Endothelial cell of umbilical vein (primary cell): ENCODE data around the gene B3GNT7. TPM values are rescaled to one million over a fixed set of nuclear protein-coding genes. Genes with fewer than 3 reads are reported as not detected.

Experiments
- BruUV-seq: library from RNA; stranded (reverse); fragments of 400-500 nt; replicated peaks from 2 replicates; lab custom pipeline; 2021; lab: Mats Ljungman, UMichigan
- CTCF ChIA-PET: fragments of 300-600, 350-600 bp; sonication (Branson Sonifier 250); formaldehyde crosslinking; loops from one replicate; lab custom pipeline; 2021; ENCODE audit warnings: antibody characterized with exemption, inconsistent platforms; lab: Charles Lee
- POLR2A ChIA-PET: fragments of 300-600, 350-600 bp; sonication (Branson Sonifier 250); formaldehyde crosslinking; loops from one replicate; lab custom pipeline; 2021; ENCODE audit warnings: antibody characterized with exemption, inconsistent platforms; lab: Charles Lee
- DNase-seq: peaks from one replicate; pipeline ENCODE4 v3.0.0-alpha.2; 2011; ENCODE audit warnings: low read depth, low spot score
- FAIRE-seq: peaks from 2 replicates; lab custom pipeline; 2011; peaks lifted over from hg19 to GRCh38; lab: Jason Lieb, UNC
- H2AFZ ChIP-seq: 2 replicates; pipeline ENCODE4 v1.6.0; 2012; ENCODE audit warnings: low read depth, low read length, control low read depth, inconsistent platforms
- H3K27ac ChIP-seq: 2 replicates; pipeline ENCODE4 v1.5.1; 2011; ENCODE audit warnings: low read depth, mild to moderate bottlenecking, control low read depth, low read length, moderate library complexity; ENCODE audit not compliant: insufficient read depth
- H3K27me3 ChIP-seq, 2 experiments: 2 replicates each; pipeline versions ENCODE4 v1.6.0 to v1.6.1; 2011; ENCODE audit warnings: low read length in 2 of 2, mixed read lengths in 1 of 2; ENCODE audit not compliant: control insufficient read depth in 2 of 2, insufficient read depth in 2 of 2
- H3K36me3 ChIP-seq, 2 experiments: 2 replicates in 1 of 2; 3 replicates in 1 of 2; pipeline ENCODE4 v1.5.1; 2011; ENCODE audit warnings: low read length in 2 of 2, mild to moderate bottlenecking in 1 of 2, moderate library complexity in 1 of 2; ENCODE audit not compliant: control insufficient read depth in 2 of 2, insufficient read depth in 2 of 2; ENCODE audit errors: extremely low read depth in 1 of 2
- H3K4me1 ChIP-seq: 3 replicates; pipeline ENCODE4 v1.5.1; 2011; ENCODE audit warnings: mild to moderate bottlenecking, low read length; ENCODE audit not compliant: control insufficient read depth, insufficient read depth; ENCODE audit errors: extremely low read depth
- H3K4me2 ChIP-seq: 2 replicates; pipeline ENCODE4 v1.6.1; 2011; ENCODE audit warnings: low read length, control low read depth, mixed read lengths; ENCODE audit not compliant: insufficient read depth
- H3K4me3 ChIP-seq, 3 experiments: fragments of 200-600 bp in 1 of 3; sonication (generic), shearing (Covaris generic) in 1 of 3; replicated peaks in 1 of 3; 2 replicates each; pipeline ENCODE4 v1.5.1; 2011 to 2016; ENCODE audit warnings: control low read depth in 3 of 3, low read length in 3 of 3, mild to moderate bottlenecking in 2 of 3, inconsistent platforms in 1 of 3, low read depth in 1 of 3, moderate library complexity in 1 of 3; ENCODE audit not compliant: insufficient read depth in 1 of 3
- H3K79me2 ChIP-seq: 2 replicates; pipeline ENCODE4 v1.6.0; 2012; ENCODE audit warnings: low read length, inconsistent platforms; ENCODE audit not compliant: control insufficient read depth, insufficient read depth
- H3K9ac ChIP-seq: replicated peaks from 2 replicates; pipeline ENCODE3; 2011; ENCODE audit warnings: low read length, control low read depth; ENCODE audit not compliant: insufficient read depth; ENCODE audit errors: extremely low read depth
- H3K9me1 ChIP-seq: replicated peaks from 3 replicates; pipeline ENCODE4 v1.6.0; 2011; ENCODE audit warnings: mild to moderate bottlenecking, low read length; ENCODE audit not compliant: control insufficient read depth, insufficient read depth; ENCODE audit errors: extremely low read depth
- H3K9me3 ChIP-seq: replicated peaks from 2 replicates; pipeline ENCODE4 v1.5.1; 2012; ENCODE audit warnings: low read length, inconsistent platforms; ENCODE audit not compliant: control insufficient read depth, insufficient read depth
- H4K20me1 ChIP-seq: replicated peaks from 2 replicates; pipeline ENCODE3; 2011; ENCODE audit warnings: mild to moderate bottlenecking, low read length; ENCODE audit not compliant: control insufficient read depth, insufficient read depth; ENCODE audit errors: extremely low read depth
- CTCF ChIP-seq, 2 donors: IDR thresholded peaks; 1 replicate in 1 of 2; 2 replicates in 1 of 2; pipeline ENCODE4 v1.5.1; 2011; ENCODE audit warnings: low read length in 2 of 2, mild to moderate bottlenecking in 2 of 2, moderate library complexity in 2 of 2, control low read depth in 1 of 2, inconsistent platforms in 1 of 2, low read depth in 1 of 2; ENCODE audit not compliant: insufficient read depth in 1 of 2; ENCODE audit errors: extremely low read depth in 1 of 2
- EZH2 ChIP-seq: IDR thresholded peaks from 2 replicates; pipeline ENCODE4 v1.6.1; 2012; ENCODE audit warnings: borderline replicate concordance, low read depth, mild to moderate bottlenecking, moderate library complexity, low read length, inconsistent platforms; ENCODE audit not compliant: severe bottlenecking
- FOS ChIP-seq: IDR thresholded peaks from 2 replicates; pipeline ENCODE4 v1.6.1; 2011; ENCODE audit warnings: mild to moderate bottlenecking, low read length, moderate library complexity, borderline replicate concordance; ENCODE audit not compliant: insufficient read depth
- GATA2 ChIP-seq: IDR thresholded peaks from 2 replicates; pipeline ENCODE4 v1.7.0; 2011; ENCODE audit warnings: low read depth, mild to moderate bottlenecking, moderate library complexity, mixed read lengths, low read length; ENCODE audit not compliant: insufficient read length, insufficient read depth
- JUN ChIP-seq: IDR thresholded peaks from 2 replicates; pipeline ENCODE4 v1.6.1; 2011; ENCODE audit warnings: borderline replicate concordance, low read depth; ENCODE audit not compliant: insufficient read length, insufficient read depth
- MAX ChIP-seq: IDR thresholded peaks from 2 replicates; pipeline ENCODE4 v1.6.1; 2011; ENCODE audit not compliant: insufficient read depth, insufficient read length
- MYC ChIP-seq: IDR thresholded peaks from one replicate; pipeline ENCODE4 v1.6.1; 2011; ENCODE audit warnings: mild to moderate bottlenecking, low read depth, low read length
- POLR2A ChIP-seq: IDR thresholded peaks from 2 replicates; pipeline ENCODE4 v1.6.1; 2012; ENCODE audit warnings: low read depth, mild to moderate bottlenecking, control low read depth, low read length
- POLR2AphosphoS5 ChIP-seq: IDR thresholded peaks from 2 replicates; pipeline ENCODE4 v1.6.1; 2012; ENCODE audit warnings: low read depth, mild to moderate bottlenecking, control low read depth, low read length, moderate library complexity; ENCODE audit not compliant: insufficient read depth
- dilution Hi-C: fragments of 300-500 bp; cut with MboI; formaldehyde crosslinking; loops from one replicate; pipeline ENCODE4 v1.15.0; 2019; ENCODE audit warnings: low sequenced_read_pairs; ENCODE audit not compliant: extremely low pct_ligation_motif_present
- intact Hi-C: fragments of 100-400 bp; cut with micrococcal nuclease; formaldehyde crosslinking; loops from one replicate; pipeline ENCODE4 v1.10.0; 2022
- polyA plus RNA-seq, 4 experiments: library from polyadenylated mRNA; depleted of rRNA in 3 of 4; stranded (reverse) in 3 of 4; unstranded in 1 of 4; fragments of >200 nt; gene quantifications; 2 replicates each; pipeline versions ENCODE4 v1.2.1 to v1.2.3, GENCODE V29; 2011 to 2012; ENCODE audit warnings: missing spikeins in 1 of 4
- total RNA-seq: library from RNA; stranded (reverse); gene quantifications from 2 replicates; pipeline ENCODE4 v1.2.3, GENCODE V29; 2021

B3GNT7 gene
- total and polyA plus RNA-seq, 2 donors (not counting 3 experiments of a cell fraction or from before 2014, with no cell fraction given), result 0.39 to 1.2 TPM

GRCh38 chr2:231429152-231429551 is 33.6 kb downstream of the B3GNT7 start:
- intact Hi-C loops (no loop called here), dilution Hi-C loops (no loop called here)
- BruUV-seq, result no TSS peak
- Histone ChIP-seq H2AFZ (no peak overlapping the region), H3K9ac (no peak overlapping the region), H3K36me3 (no peaks in the 10 kb centered on the region), H4K20me1 (no peaks in the 10 kb centered on the region), H3K9me1 (no peaks in the 10 kb centered on the region), H3K79me2 (no peaks in the 10 kb centered on the region), H3K27me3 (peaks cover 2 to 3% of the 10 kb centered on the region in 2 experiments), H3K4me1 (no peaks in the 10 kb centered on the region), H3K4me3 (no peak overlapping the region), H3K27ac (no peak overlapping the region), H3K4me2 (no peak overlapping the region), H3K9me3 (no peaks in the 10 kb centered on the region)
- CTCF ChIA-PET, result interaction anchor here (0.6 to 2.1 kb wide), 3 partner anchors 23 to 172 kb away, joined by 4 to 8 read pairs (median 5); no protein-coding TSS in a partner anchor
- TF ChIP-seq GATA2 (no peak), CTCF (IDR thresholded peaks at IDR 0.05; ENCODE audit: extremely low read depth in 1 of 2, insufficient read depth in 1 of 2, low read depth in 1 of 2, low read length in 2 of 2) (no peak), EZH2 (no peak), POLR2AphosphoS5 (no peak), MAX (no peak), JUN (no peak), POLR2A (no peak), MYC (no peak), FOS (no peak)
- no peak for DNase-seq
- no peak for FAIRE-seq
- POLR2A ChIA-PET, result no interaction called here
